Kidney capillary endothelial cell (primary cell): ENCODE measurements around the gene SBK2.
"Not testable (repeated sequence)": the region's sequence is repeated elsewhere in the genome, so short reads cannot be mapped to it uniquely, and the experiment has no call there.

Experiments used
- DNase-seq: peaks from one replicate; pipeline ENCODE4 v3.0.0-alpha.2; 2018; ENCODE audit warnings: low spot score

Gene SBK2

GRCh38 chr19:55536951-55537740, at the start of gene SBK2:
Gene SBK2, minus strand, starts transcription at chr19:55537133. Its CDS starts 839 bp downstream, at chr19:55536294.
- DNase-seq, result no peak

- DNase-seq, result no peak
Measured at GRCh38 chr19:55585658-55586339, 48.9 kb upstream of the SBK2 start.

GRCh38 chr19:55584871-55585270, 47.9 kb upstream of the SBK2 start:
- no peak for DNase-seq

- DNase-seq, result not testable (repeated sequence)
Measured at GRCh38 chr19:55583897-55584296, 47.0 kb upstream of the SBK2 start.

- not testable (repeated sequence) for DNase-seq
Measured at GRCh38 chr19:55582284-55582683, 45.4 kb upstream of the SBK2 start.

- no peak for DNase-seq
Measured at GRCh38 chr19:55581823-55582223, 44.9 kb upstream of the SBK2 start.

- no peak for DNase-seq
Measured at GRCh38 chr19:55581145-55581822, 44.4 kb upstream of the SBK2 start.

- DNase-seq, result peak; percentile 70
Measured at GRCh38 chr19:55580628-55581144, 43.8 kb upstream of the SBK2 start, which contains the start of gene ZNF579. Gene ZNF579, minus strand, starts transcription at chr19:55580848. Its CDS starts 1,209 bp downstream, at chr19:55579639.

- DNase-seq, result no peak
Measured at GRCh38 chr19:55579766-55580621, 43.1 kb upstream of the SBK2 start.

GRCh38 chr19:55578761-55579747, 42.1 kb upstream of the SBK2 start:
- DNase-seq, result no peak

- no peak for DNase-seq
Measured at GRCh38 chr19:55578031-55578760, 41.3 kb upstream of the SBK2 start.

- DNase-seq, result no peak
Measured at GRCh38 chr19:55576746-55577145, 39.8 kb upstream of the SBK2 start.

GRCh38 chr19:55573929-55574328, 37.0 kb upstream of the SBK2 start:
- DNase-seq, result not testable (repeated sequence)

- DNase-seq, result not testable (repeated sequence)
Measured at GRCh38 chr19:55569477-55569876, 32.5 kb upstream of the SBK2 start.

GRCh38 chr19:55567708-55568328, 30.9 kb upstream of the SBK2 start:
- DNase-seq, result no peak

GRCh38 chr19:55566823-55567222, 29.9 kb upstream of the SBK2 start:
- DNase-seq, result no peak

GRCh38 chr19:55563261-55563690, 26.3 kb upstream of the SBK2 start:
- no peak for DNase-seq

- DNase-seq, result no peak
Measured at GRCh38 chr19:55559684-55560083, 22.8 kb upstream of the SBK2 start.

- no peak for DNase-seq
Measured at GRCh38 chr19:55554741-55555152, 17.8 kb upstream of the SBK2 start.
